Measurements from ENCODE around the gene SC5D. TPM values are rescaled to one million over a fixed set of nuclear protein-coding genes. Genes with fewer than 3 reads are reported as not detected.

Gene SC5D
- 16.0 and 25.6 TPM in 2 replicates for total RNA-seq (2014; rRNA removed; shearing (Covaris generic))

GRCh38 chr11:121292495-121293287 is at the start of gene SC5D:
TSS of gene SC5D (plus strand) at chr11:121292771. CDS start at chr11:121303376, 10,605 bp downstream.
- DNase-seq (ENCODE audit: low spot score) = peak; percentile 73

- no peak for DNase-seq (ENCODE audit: low spot score)
These were observed 47.7 kb upstream of the SC5D start for GRCh38 chr11:121244884-121245283.

GRCh38 chr11:121246021-121246768 is 46.4 kb upstream of the SC5D start:
- DNase-seq (ENCODE audit: low spot score) = no peak

GRCh38 chr11:121246769-121247035 is 45.9 kb upstream of the SC5D start:
- no peak for DNase-seq (ENCODE audit: low spot score)

GRCh38 chr11:121248496-121248895 is 44.1 kb upstream of the SC5D start:
- no peak for DNase-seq (ENCODE audit: low spot score)

- DNase-seq (ENCODE audit: low spot score) = peak; percentile 30
These were observed 43.4 kb upstream of the SC5D start for GRCh38 chr11:121249039-121249663.

GRCh38 chr11:121250843-121251242 is 41.7 kb upstream of the SC5D start:
- DNase-seq (ENCODE audit: low spot score) = no peak

GRCh38 chr11:121253951-121254350 is 38.6 kb upstream of the SC5D start:
- DNase-seq (ENCODE audit: low spot score) = no peak

GRCh38 chr11:121254756-121255155 is 37.8 kb upstream of the SC5D start:
- DNase-seq (ENCODE audit: low spot score) = no peak

GRCh38 chr11:121255473-121256125 is 37.0 kb upstream of the SC5D start:
- DNase-seq (ENCODE audit: low spot score) = no peak

GRCh38 chr11:121257289-121257688 is 35.3 kb upstream of the SC5D start:
- DNase-seq (ENCODE audit: low spot score) = no peak

- DNase-seq (ENCODE audit: low spot score) = no peak
These were observed 34.6 kb upstream of the SC5D start for GRCh38 chr11:121257976-121258375.

GRCh38 chr11:121265586-121265985 is 27.0 kb upstream of the SC5D start:
- no peak for DNase-seq (ENCODE audit: low spot score)

GRCh38 chr11:121268581-121268980 is 24.0 kb upstream of the SC5D start:
- DNase-seq (ENCODE audit: low spot score) = no peak

- no peak for DNase-seq (ENCODE audit: low spot score)
These were observed 22.4 kb upstream of the SC5D start for GRCh38 chr11:121270001-121270678.

GRCh38 chr11:121274332-121274991 is 18.1 kb upstream of the SC5D start:
- no peak for DNase-seq (ENCODE audit: low spot score)

- no peak for DNase-seq (ENCODE audit: low spot score)
These were observed 10.9 kb upstream of the SC5D start for GRCh38 chr11:121281698-121282097.

- no peak for DNase-seq (ENCODE audit: low spot score)
These were observed 10.2 kb upstream of the SC5D start for GRCh38 chr11:121282386-121282785.

- no peak for DNase-seq (ENCODE audit: low spot score)
These were observed 9.6 kb upstream of the SC5D start for GRCh38 chr11:121282886-121283502.

- DNase-seq (ENCODE audit: low spot score) = no peak
These were observed 1.3 kb upstream of the SC5D start for GRCh38 chr11:121291319-121291718.
